TTC549 (cell line): ENCODE data around the gene PDE3A.
"Not testable (repeated sequence)": the region's sequence is repeated elsewhere in the genome, so short reads cannot be mapped to it uniquely, and the experiment has no call there.

Experiments
- FAIRE-seq: peaks from 2 replicates; lab custom pipeline; 2012; peaks lifted over from hg19 to GRCh38; lab: Jason Lieb, UNC

Gene PDE3A

GRCh38 chr12:20615020-20615419 is 246.7 kb downstream of the PDE3A start:
- not testable (repeated sequence) for FAIRE-seq

- FAIRE-seq = no peak
Measured at GRCh38 chr12:20616093-20616492, 247.8 kb downstream of the PDE3A start.

GRCh38 chr12:20620261-20620660 is 251.9 kb downstream of the PDE3A start:
- FAIRE-seq = no peak

GRCh38 chr12:20624718-20625117 is 256.4 kb downstream of the PDE3A start:
- FAIRE-seq = no peak

- FAIRE-seq = no peak
Measured at GRCh38 chr12:20625531-20625930, 257.2 kb downstream of the PDE3A start.

- no peak for FAIRE-seq
Measured at GRCh38 chr12:20627001-20627588, 258.8 kb downstream of the PDE3A start.

GRCh38 chr12:20628226-20628787 is 260.0 kb downstream of the PDE3A start:
- no peak for FAIRE-seq

GRCh38 chr12:20628999-20629398 is 260.7 kb downstream of the PDE3A start:
- FAIRE-seq = no peak

- no peak for FAIRE-seq
Measured at GRCh38 chr12:20629414-20630156, 261.2 kb downstream of the PDE3A start.

- FAIRE-seq = no peak
Measured at GRCh38 chr12:20631711-20632110, 263.4 kb downstream of the PDE3A start.

GRCh38 chr12:20641106-20641505 is 272.8 kb downstream of the PDE3A start:
- no peak for FAIRE-seq

GRCh38 chr12:20643822-20644221 is 275.5 kb downstream of the PDE3A start:
- FAIRE-seq = no peak

- no peak for FAIRE-seq
Measured at GRCh38 chr12:20646239-20646827, 278.0 kb downstream of the PDE3A start.

GRCh38 chr12:20653871-20654270 is 285.5 kb downstream of the PDE3A start:
- no peak for FAIRE-seq

- no peak for FAIRE-seq
Measured at GRCh38 chr12:20656600-20656999, 288.3 kb downstream of the PDE3A start.

- FAIRE-seq = no peak
Measured at GRCh38 chr12:20657496-20657895, 289.2 kb downstream of the PDE3A start.

GRCh38 chr12:20681334-20681733 is 313.0 kb downstream of the PDE3A start:
- FAIRE-seq = no peak

- no peak for FAIRE-seq
Measured at GRCh38 chr12:20695232-20695631, 326.9 kb downstream of the PDE3A start, which contains the start of gene SLCO1C1. SLCO1C1 (plus strand) TSS chr12:20695332; CDS start chr12:20699577, 4,245 bp downstream.

GRCh38 chr12:20696181-20696905 is 328.0 kb downstream of the PDE3A start:
- no peak for FAIRE-seq

GRCh38 chr12:20701106-20701505 is 332.8 kb downstream of the PDE3A start:
- FAIRE-seq = no peak

- FAIRE-seq = no peak
Measured at GRCh38 chr12:20704860-20705259, 336.5 kb downstream of the PDE3A start.

- FAIRE-seq = no peak
Measured at GRCh38 chr12:20711846-20712245, 343.5 kb downstream of the PDE3A start.

GRCh38 chr12:20716037-20716436 is 347.7 kb downstream of the PDE3A start:
- FAIRE-seq = no peak
